NCI-H460 (cell line): ENCODE data around the gene SESTD1. TPM values are rescaled to one million over a fixed set of nuclear protein-coding genes. Genes with fewer than 3 reads are reported as not detected.
"Not testable (repeated sequence)": the region's sequence is repeated elsewhere in the genome, so short reads cannot be mapped to it uniquely, and the experiment has no call there.

Experiments used
- DNase-seq: peaks from one replicate; pipeline ENCODE4 v3.0.0-alpha.2; 2016; ENCODE audit warnings: low read depth; ENCODE audit errors: extremely low read depth
- total RNA-seq: library from RNA; depleted of rRNA; stranded (reverse); fragments of >200 nt; shearing (Covaris generic); gene quantifications from 2 replicates; pipeline ENCODE4 v1.2.3, GENCODE V29; 2014

The SESTD1 gene
- total RNA-seq, 1 experiment from 2014 or later: 26.3 TPM

DNA sequence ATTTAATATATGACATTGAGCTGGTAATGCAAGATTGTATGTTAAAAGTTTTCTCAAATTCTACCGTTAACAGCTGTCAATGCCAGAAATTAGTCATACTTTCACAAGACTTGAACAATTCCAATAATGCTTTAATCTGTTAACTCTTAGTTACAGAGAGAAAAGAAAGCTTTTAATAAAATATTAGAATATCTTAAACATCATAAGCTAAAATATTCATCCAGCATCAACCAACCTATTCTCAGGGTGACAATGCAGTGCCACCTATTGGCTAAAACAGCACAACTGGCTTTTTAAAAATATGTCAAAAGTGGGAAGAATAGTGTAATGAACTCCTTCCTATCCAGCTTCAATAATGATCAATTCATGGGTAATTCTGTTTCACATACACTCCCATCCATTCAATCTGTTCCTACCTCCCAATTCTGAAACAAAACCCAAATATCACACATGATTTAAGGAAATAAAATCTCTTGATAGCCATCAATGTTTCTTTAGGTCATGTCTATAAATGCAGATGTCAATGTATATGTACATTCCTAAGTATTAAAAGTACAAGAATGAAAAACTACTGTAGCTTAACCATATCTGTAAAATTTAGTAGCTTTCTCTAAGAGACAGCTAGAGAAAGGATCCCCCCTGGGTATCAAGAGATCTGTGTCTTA, 134.9 kb downstream of the SESTD1 start:
- peak; percentile 17 for DNase-seq

DNA sequence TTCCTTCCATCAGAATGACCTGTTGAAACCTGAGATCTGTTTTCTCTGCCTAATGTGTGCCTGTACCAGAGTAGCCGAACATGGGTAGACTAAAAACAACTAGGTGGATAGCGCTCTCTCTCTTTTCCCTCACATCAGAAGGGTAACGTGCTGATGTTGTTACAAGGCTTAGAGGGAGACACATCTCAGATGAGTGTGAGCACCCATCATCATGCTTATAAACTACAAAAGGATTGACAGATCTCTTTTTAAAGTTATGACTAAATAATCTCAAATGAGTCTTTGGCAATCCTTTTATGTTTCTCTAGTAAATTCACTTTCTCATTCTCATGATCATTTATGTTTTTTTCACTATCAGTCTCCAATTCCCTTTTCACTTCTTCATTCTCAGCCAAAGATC, 139.2 kb downstream of the SESTD1 start:
- DNase-seq: no peak

DNA sequence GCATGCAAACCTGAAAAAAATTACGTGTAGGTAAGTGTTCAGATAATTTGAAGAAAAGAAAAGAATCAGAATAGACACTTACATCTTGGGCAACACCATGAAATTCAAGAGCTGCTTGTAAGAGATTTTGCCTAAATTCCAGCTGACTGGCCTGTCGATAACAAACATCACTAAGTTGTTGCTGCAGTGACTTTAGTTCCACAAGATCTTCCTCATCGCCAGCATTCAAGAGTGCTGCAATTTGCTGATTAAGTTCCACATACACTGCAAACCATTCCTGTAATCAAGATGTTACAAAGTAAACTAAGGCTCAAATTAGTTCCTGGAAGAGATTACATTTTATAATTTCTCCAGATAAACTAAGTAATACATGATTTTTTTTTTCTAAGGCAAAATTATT, 140.3 kb downstream of the SESTD1 start:
- DNase-seq: no peak

DNA sequence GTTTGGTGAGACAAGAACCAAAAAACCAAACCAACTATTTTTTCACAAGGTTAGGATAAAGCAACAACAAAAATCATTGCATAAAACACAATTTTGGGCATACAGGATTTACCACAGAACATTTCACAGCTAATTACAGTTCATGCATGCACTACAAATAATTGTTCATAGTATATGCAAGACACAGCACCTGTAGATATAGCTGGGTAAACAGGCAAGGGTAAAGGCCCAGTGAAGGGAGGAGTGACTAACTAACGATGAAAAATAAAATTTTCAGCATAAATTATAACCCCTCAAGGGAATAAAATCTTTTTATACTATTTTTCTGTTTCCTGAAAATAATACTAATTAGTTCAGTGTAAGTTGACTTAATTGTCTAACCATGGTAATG, 141.4 kb downstream of the SESTD1 start:
- no peak for DNase-seq

DNA sequence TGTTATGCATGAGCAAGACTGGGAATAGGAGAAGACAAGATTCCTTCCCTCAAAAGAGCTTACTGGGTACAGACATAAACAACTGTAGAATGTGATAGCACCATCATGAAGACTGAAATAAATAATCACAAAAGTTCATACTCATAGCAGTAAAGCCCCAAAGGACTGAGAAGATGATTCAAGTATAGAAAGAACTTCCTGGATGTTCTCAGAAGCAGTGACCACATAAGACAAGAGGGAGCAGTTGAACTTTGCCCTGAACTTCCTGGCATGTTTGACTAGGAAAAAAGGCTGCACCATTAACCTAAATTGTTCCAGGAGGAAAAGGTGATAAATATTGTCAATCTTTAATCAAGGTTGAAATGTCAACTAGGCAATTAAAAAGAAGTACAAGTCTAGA, 156.9 kb downstream of the SESTD1 start:
- DNase-seq: no peak

DNA sequence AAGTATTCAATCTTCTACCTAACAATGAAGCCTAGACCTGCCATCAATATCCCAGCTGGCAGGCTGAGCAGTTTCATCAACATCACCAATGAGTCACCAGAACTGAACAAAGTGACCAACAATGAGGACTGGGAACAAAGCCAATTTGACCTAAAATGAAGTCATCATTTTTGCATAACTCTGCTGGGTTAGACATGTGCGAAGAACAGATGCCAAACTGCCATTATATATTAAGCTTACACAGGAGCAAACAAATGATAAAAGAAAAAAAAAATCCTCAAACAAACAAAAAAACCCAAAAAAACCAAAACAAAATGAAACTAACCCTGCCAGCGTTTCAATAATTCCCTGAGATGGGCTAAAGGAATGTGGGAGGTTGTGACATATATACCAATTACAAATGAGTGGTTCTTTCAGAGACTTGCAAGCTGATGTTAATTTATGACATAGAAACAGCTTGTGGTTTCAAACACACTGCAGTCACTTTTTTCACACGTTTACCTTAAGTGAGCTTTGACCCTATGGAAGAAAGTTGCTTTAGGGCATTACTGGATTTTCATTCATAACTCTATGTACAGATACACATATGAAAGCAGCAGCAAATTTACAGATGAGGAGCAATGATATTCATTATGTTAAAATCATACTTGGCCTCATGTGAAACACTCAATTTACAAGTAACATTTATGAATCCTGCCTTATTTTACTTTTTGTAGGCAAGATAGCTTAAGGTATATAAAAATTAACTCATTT, 157.8 kb downstream of the SESTD1 start:
- DNase-seq: peak; percentile 51

DNA sequence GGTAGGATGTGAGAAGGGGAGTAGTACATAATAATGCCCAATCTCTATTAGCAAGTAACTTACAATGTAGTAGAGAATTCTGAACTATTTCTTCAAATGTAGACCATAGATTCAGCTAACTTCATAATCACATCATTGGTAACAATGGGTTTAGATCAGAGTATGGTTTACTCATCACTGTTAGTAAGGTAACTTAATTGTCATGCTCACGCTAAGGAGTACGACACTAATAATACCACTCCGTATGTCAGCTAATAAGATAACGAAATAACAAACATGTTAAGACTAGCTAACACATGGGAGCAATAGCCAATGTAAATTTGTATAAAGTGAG, 158.3 kb downstream of the SESTD1 start:
- DNase-seq: no peak

DNA sequence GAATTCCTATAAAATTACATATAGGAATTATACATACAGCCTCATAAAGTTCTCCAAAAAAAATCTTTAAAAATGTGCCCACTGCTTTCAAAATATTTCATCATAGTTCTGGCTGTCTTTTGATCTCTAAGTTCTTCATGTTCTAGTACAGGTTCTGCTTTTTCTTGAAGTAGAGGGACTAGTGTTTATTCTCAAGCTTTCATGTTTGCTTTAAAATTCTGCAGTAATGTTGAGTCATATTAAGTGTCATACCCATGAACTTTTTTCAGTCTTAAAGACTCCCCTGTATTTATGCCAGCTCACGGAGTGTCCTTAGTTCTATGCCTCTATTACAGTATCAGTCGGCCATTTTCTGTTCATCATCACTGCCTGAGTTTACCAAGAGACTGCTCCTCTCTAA, 159.9 kb downstream of the SESTD1 start:
- DNase-seq: no peak

DNA sequence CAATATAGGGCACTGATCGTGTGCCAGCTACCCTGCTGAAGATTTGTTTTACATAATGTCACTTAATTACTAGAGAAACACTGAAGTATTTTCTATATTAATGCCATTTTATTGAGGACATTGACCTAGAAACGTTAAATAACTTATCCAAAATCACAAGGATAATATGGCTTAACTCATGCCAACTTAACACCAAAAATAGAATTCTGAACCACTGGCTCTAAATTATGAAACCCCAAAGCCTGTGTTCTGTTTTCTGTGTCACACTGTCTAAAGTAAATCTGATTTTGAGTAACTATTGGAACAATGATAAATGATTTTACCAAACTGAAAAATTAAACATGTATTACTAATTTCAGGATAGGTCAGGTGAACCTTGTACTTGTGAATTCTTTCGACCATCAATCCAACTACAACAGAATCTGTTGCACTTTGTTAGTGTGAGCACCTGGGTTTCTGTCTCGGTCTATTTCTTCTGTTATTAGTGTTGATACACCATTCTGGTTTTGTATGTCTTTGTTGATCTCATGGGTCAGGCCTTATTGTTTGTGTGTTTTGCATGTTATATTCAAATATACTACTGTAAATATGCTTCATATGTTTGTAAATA, 166.4 kb downstream of the SESTD1 start:
- no peak for DNase-seq

DNA sequence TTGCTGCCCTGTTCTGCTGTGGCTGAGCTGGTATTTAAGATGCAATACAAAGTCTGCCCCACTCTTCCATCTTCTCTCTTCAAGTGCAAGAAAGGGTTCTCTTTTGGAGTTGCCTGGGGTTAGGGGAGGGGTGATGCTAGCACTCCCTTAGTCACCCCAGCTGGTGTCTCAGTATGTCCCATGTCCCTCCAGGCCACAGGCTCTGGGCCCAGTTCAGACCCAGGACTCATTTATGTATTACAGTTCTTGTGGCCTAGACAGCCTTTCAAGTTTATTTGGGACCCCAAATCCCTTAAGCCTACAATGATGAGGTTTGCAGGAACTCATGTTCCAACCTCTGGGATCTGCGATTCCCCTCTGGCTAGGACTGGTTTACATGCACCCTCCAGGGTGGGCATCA, 167.5 kb downstream of the SESTD1 start:
- no peak for DNase-seq

DNA sequence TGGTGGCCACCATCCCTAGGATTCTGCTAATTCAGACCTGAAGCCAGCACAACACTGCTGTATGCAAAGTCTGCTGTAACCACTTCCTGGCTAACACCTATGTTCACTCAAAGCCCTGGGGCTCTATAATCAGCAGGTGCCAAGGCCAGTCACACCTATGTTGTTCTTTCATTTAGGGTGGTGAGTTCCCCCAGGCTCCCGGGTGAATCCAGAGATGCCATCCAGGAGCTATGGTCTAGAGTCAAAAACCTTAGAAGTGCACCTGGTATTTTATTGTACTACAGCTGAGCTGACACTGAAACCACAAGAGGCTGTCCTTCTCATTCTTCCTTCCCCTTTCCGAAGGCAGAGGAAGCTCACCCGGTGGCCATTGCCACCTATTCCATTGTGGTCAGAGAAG, 168.5 kb downstream of the SESTD1 start:
- DNase-seq: no peak

DNA sequence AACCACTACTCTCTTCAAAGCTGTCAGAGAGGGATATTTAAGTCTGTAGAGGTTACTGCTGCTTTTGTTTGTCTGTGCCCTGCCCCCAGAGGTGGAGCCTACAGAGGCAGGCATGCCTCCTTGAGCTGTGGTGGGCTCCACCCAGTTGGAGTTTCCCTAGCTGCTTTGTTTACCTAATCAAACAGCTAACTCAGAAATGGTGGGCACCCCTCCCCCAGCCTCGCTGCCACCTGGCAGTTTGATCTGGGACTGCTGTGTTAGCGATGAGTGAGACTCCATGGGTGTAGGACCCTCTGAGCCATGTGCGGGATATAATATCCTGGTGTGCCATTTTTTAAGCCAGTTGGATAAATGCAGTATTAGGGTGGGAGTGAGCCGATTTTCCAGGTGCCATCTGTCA, 171.7 kb downstream of the SESTD1 start:
- not testable (repeated sequence) for DNase-seq

DNA sequence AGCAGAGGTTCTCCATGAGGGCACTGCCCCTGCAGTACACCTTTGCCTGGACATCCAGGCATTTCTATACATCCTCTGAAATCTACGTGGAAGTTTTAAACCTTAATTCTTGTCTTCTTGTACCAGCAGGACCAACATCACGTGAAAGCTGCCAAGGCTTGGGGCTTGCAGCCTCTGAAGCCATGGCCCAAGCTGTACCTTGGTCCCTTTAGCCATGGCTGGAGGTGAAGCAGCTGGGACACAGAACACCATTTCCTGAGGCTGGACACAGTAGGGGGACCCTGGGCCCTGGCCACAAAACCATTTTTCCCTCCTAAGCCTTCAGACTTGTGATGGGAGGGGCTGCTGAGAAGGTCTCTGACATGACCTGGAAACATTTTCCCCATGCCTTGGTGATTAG, 181.9 kb downstream of the SESTD1 start:
- no peak for DNase-seq

DNA sequence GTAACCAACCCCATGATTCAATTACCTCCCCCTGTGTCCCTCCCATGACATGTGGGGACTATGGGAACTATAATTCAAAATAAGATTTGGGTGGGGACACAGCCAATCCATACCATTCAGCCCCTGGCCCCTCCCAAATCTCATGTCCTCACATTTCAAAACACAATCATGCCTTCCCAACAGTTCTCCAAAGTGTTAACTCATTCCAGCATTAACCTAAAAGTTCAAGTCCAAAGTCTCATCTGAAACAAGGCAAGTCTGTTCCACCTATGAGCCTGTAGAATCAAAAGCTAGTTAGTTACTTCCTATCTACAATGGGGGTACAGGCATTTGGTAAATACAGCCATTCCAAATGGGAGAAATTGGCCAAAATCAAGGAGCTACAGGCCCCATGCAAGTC, 182.7 kb downstream of the SESTD1 start:
- no peak for DNase-seq

DNA sequence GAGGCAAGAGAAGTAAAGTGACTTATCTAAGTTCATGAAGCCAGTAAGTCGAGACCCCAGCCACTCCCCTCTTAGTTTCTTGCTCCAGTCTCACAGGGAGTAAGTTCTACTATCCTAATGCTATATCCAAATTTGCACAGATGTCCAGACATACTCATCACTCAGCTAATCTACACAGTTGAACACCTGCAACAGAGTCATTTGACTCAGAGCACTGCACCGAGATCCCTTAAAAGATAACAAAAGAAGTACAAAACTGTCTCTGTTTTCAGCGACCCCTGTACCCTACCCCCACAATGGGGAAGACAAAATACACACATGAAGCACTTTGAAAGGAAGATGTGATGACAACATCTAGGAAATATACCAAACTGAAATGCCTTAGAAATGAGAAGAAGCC, 192.1 kb downstream of the SESTD1 start:
- no peak for DNase-seq

DNA sequence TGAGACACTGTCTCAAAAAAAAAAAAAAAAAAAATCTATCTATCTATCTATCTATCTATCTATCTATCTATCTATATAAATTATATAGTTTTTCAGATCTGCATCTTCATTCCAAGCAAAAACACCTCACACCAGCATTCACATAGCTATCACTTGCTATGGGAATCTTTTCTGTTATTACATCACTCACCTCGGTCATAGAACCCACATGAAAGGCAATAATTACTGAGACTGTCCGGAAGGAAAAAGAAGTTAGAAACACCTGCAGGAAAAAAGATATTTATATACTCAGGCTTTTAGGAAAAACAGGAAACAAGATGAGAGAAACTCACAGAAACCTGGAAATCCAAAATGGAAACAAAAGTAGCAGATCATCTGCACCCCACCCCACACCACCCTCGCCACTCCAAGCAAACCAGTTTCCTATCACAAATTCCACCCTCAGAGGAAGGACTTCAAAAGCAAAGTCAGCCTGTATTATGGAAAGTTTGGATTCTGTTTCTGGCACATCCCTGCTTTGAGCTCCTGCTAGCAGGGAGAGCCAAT, 192.7 kb downstream of the SESTD1 start:
- DNase-seq: no peak

DNA sequence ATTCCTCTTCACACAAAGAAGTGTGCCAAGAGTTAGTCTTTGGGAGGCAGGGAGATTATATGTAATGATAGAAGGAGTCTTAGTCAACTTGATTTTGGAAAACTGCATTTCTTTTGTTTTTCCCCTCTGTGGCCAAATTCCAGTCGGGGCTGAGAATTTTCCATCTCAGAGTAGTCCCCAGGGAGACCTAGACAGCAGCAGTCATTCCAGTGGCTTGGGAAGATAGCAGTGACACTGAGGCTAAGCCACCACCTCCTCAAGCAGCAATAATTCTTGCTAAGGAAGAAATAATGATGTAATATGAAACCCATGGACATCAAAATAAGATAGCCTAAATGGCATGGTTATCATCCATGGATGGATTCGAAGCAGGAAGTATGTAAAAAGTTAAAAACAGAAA, 193.7 kb downstream of the SESTD1 start:
- no peak for DNase-seq

DNA sequence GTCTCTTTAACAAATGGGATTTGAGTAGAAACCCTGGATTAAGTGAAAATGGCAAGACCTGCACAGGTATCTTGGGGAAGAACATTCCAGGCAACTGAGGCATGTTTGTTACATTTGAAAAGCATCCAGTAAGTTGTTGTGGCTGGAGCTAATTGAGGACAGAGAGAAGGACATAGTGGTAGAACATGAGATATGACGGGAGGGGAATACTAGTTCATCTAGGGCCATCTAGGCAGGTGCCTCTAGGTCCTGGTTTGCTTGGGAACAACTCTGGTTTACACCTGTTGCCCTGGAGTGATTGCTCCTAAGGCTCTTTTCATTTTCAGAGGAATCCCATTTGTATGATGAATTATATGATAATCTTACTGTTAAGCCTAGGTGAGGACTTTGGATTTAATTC, 194.9 kb downstream of the SESTD1 start:
- DNase-seq: no peak

DNA sequence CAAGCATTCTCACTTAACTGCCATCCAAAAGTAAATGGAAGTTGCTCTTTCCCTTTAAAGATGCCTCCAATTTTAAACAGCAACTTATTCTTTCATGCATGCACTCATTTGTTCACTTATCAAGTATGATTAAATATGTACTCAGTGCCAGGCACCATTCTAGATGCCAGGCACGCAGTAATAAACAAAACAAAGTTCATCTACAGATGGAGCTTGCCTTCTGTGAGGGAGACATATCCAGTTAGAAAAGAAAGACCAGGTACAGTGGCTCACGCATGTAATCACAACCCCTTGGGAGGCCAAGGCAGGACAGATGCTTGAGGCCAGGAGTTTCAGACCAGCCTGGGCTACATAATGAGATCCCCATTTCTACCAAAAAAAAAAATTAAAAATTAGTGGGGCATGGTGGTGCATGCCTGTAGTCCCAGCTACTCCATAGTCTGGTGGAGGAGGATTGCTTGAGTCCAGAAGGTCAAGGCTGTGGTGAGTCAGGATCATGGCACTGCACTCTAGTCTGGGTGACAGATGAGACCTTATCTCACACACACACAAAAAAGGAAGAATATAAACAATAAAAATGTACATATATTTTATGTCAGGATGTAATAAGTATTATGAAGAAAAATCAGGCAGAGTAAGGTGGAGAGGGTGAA, 195.5 kb downstream of the SESTD1 start:
- no peak for DNase-seq

DNA sequence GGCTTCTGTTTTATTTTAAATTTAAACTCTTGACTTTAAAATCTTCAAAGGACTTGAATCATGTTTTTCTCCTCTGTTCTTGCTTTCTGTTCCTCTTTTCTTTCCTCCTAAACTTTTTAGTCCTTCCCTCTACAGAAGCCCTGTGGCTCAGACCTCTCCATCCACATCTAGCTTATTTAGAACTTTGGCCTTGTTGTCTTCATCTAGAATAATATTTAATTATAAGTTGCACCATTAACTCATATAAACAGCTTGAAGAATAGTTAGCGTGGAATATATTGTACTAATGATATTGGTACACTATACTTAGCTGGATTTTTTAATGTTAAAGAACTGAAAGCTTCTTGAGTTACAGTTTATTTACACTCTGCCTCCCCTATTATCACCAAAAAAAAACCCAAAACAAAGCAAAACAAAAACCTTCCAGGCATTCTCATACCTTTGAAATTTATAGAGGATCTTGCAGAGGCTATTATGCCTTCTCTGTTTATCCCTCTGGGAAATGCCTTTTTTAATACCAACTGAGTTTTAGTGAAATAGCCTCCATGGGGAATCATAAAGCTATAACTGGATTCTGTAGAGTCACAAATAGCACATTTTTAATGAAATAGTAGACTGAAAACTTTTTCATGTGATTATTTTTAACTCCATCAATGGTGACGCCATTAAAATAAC, 205.5 kb downstream of the SESTD1 start:
- DNase-seq: no peak

DNA sequence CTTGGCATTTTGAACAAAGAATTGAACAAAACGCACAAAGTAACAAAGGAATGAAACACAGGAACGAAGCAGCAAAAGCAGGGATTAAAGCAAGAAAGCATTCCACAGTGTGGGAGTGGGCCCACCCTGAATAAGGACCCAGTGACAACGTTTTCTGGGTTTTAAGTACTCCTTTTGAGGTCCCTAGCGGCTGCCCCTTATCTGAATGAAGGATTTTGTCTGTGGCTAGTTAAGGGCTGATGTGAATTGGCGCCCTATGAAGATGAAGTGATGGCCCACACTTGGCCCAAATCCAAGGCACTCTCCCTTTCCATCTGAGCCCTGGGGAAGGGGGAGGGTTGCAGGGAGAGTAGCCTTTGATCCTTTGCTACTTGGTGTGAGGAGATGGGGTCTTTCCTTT, 206.9 kb downstream of the SESTD1 start:
- no peak for DNase-seq
